ENCODE data around the gene SOCS1. TPM values are rescaled to one million over a fixed set of nuclear protein-coding genes. Genes with fewer than 3 reads are reported as not detected.

SOCS1 gene
- total RNA-seq, 2 donors from 2014 or later = 2.6 to 8.2 TPM

DNA sequence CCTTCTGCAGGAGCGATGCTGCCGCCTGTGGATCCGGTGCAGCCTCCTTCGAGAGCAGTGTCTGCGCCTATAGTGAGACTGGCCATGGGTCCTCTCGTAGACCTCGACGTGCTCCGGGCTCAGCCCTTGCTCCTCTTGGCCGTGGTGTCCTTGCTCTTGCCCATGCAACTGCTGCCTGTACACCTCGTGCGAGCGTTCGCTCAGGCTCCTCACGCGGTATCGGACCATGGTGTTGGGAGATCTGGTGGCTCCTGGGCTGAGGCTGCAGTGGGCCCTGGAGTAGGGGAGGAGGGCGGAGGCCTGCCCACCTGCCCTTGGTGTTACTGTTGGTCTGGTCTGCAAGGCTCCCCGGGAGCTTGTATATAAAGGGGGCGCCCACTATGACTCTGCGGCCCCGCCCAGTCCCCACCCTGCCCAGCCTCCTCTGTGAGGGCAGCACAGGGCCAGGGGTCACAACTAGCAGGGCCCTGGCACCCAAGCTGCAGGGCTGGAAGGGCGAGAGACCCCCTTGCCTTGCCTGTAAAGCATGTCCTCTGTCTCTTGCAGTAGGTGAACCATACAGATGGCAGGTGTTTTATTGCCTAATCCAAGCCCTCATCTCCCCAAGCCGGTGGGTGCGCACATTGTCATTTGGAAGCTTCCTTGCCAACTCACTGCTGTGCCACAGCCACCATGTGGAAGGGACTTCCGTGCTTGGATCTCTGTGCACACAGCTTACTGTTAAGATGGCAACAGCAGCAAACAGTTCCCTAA lies 20.3 kb upstream of the SOCS1 start, which contains the start of gene PRM2:
Gene PRM2 (minus strand): TSS at position 338 of the 753 bp plus-strand sequence. CDS start 110 bp downstream, at position 228.
- 95% methylated on average over 26 of the region's 26 CpGs for WGBS
- Histone ChIP-seq H3K4me1 (replicated peaks) (no peaks in the 10 kb centered on the region), H3K9me3 (no peaks in the 10 kb centered on the region), H3K27me3 (replicated peaks; ENCODE audit: insufficient read depth) (no peaks in the 10 kb centered on the region), H3K27ac (no peak within 1 kb of the TSS), H3K36me3 (no peaks in the 10 kb centered on the region), H3K4me3 (no peak within 1 kb of the TSS)
- intact Hi-C loops (cut with DNase I) = no loop called here
- TF ChIP-seq, protein P1, sequence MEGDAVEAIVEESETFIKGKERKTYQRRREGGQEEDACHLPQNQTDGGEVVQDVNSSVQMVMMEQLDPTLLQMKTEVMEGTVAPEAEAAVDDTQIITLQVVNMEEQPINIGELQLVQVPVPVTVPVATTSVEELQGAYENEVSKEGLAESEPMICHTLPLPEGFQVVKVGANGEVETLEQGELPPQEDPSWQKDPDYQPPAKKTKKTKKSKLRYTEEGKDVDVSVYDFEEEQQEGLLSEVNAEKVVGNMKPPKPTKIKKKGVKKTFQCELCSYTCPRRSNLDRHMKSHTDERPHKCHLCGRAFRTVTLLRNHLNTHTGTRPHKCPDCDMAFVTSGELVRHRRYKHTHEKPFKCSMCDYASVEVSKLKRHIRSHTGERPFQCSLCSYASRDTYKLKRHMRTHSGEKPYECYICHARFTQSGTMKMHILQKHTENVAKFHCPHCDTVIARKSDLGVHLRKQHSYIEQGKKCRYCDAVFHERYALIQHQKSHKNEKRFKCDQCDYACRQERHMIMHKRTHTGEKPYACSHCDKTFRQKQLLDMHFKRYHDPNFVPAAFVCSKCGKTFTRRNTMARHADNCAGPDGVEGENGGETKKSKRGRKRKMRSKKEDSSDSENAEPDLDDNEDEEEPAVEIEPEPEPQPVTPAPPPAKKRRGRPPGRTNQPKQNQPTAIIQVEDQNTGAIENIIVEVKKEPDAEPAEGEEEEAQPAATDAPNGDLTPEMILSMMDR (IDR thresholded peaks at IDR 0.05) = no peak
- TF ChIP-seq POLR2AphosphoS5 (IDR thresholded peaks at IDR 0.05) (no peak), POLR2A (IDR thresholded peaks at IDR 0.05) (no peak)
- DNase-seq (ENCODE audit: low spot score) = no peak

DNA sequence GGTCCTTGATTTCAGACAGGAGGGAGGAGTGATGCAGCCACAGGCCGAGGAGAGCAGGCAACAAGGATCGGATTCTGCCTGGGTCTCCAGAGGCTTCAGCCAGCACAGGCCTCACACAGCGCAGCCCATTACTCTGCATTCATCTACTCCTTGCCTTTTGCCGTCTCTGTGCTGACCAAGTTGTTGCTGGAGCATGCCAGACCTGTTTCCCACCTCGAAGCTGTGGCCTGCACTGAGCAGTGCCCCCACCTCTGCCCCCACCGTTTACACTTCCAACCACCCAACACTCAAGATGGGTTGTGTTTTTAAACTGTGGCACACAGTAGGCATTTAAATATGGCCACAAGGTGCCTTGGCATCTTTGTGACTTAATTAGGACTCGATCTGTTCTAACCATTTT lies 19.0 kb upstream of the SOCS1 start:
- no peaks in the 10 kb centered on the region for H3K4me1 ChIP-seq (replicated peaks)
- intact Hi-C loops (cut with DNase I) = no loop called here
- no peak overlapping the region for H3K4me3 ChIP-seq
- H3K27ac ChIP-seq = no peak overlapping the region
- WGBS = 95% methylated on average over 7 of the region's 7 CpGs
- no peak for TF ChIP-seq POLR2A (IDR thresholded peaks at IDR 0.05)
- TF ChIP-seq POLR2AphosphoS5 (IDR thresholded peaks at IDR 0.05) = no peak
- TF ChIP-seq, protein P1 (IDR thresholded peaks at IDR 0.05) = no peak
- no peak for DNase-seq (ENCODE audit: low spot score)
- H3K27me3 ChIP-seq (replicated peaks; ENCODE audit: insufficient read depth) = no peaks in the 10 kb centered on the region
- no peaks in the 10 kb centered on the region for H3K9me3 ChIP-seq
- H3K36me3 ChIP-seq = no peaks in the 10 kb centered on the region

DNA sequence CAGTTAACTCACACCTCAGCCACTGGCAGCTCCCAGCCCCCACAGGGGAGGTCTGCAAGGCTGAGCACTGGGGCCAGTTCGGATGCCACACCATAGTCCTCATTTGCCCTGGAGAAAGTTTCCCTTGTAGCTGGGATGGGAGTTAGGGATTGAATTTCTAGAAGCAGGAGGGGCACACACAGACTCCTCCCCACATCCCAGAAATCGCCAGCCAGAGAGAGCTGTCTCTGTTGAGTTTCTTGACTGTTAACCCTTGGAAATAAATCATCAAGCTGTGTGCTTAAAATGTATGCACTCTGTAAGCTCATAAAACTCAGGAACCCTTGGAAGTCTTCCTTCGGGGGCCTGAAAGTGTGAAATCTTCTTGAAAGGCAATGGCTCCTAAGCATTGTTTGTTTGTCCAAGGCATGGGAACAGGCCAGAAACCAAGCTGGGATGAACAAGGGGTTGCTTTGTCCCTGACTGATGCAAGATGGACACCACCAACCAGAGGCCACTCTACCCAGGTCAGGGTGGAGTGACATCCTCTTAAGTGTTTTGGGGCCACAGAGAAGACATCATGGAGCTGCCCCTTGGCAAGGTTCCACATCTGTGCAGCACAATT lies 17.8 kb upstream of the SOCS1 start:
- H3K4me1 ChIP-seq (replicated peaks) = no peaks in the 10 kb centered on the region
- H3K4me3 ChIP-seq = no peak overlapping the region
- H3K27me3 ChIP-seq (replicated peaks; ENCODE audit: insufficient read depth) = no peaks in the 10 kb centered on the region
- no peaks in the 10 kb centered on the region for H3K9me3 ChIP-seq
- H3K27ac ChIP-seq = no peak overlapping the region
- intact Hi-C loops (cut with DNase I) = no loop called here
- 26% methylated on average over 3 of the region's 3 CpGs for WGBS
- H3K36me3 ChIP-seq = no peaks in the 10 kb centered on the region
- TF ChIP-seq POLR2A (IDR thresholded peaks at IDR 0.05) (no peak), POLR2AphosphoS5 (IDR thresholded peaks at IDR 0.05) (peak; percentile 18)
- DNase-seq (ENCODE audit: low spot score) = no peak

DNA sequence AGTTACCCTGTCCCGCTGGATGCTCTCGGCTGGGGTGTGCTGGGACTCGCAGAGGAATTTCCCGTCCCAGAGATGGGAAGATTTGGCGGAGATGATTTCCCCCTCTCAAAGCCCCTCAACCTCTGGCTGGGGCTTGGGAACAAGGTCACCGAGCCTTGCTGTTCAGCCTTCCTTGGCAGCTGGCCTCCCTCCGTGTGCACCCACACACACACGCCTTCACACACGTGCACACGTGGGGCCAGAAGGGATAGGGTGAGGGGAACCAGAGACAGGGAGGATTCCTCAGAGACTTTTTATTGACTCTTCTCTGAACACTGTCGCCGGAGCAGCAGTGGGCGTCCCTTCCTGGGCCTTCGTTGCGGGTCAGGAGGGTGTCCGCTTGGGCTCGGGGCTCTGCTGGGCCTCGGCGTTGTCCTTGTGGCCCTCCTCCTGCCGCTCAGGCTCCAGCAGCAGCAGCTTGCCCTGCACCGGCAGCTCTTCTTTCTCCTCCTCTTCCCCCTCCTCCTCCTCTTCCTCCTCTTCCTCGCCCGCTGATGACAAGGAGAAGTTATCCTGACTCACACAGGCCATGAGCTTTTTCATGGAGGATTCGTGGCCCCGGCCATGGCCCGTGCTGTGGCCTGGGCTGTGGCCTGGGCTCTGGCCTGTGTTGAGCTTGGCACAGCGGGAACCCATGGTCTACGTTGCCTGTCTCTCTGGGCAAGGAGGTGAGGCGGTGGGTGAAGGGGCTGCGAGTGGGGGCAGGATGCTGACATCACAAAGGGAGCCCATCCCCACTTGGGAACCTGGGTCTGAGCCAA lies 17.1 kb upstream of the SOCS1 start, which contains the start of gene PRM3:
Gene PRM3 (minus strand): TSS at position 709 of the 800 bp plus-strand sequence. CDS start 34 bp downstream, at position 675.
- Histone ChIP-seq H3K4me3 (no peak within 1 kb of the TSS), H3K36me3 (no peaks in the 10 kb centered on the region), H3K27me3 (replicated peaks; ENCODE audit: insufficient read depth) (no peaks in the 10 kb centered on the region), H3K4me1 (replicated peaks) (no peaks in the 10 kb centered on the region), H3K9me3 (no peaks in the 10 kb centered on the region), H3K27ac (no peak within 1 kb of the TSS)
- WGBS = 68% methylated on average over 30 of the region's 30 CpGs
- DNase-seq (ENCODE audit: low spot score) = no peak
- TF ChIP-seq POLR2A (IDR thresholded peaks at IDR 0.05) = no peak
- TF ChIP-seq, protein P1 (IDR thresholded peaks at IDR 0.05) = no peak
- TF ChIP-seq POLR2AphosphoS5 (IDR thresholded peaks at IDR 0.05) = no peak
- intact Hi-C loops (cut with DNase I) = no loop called here

DNA sequence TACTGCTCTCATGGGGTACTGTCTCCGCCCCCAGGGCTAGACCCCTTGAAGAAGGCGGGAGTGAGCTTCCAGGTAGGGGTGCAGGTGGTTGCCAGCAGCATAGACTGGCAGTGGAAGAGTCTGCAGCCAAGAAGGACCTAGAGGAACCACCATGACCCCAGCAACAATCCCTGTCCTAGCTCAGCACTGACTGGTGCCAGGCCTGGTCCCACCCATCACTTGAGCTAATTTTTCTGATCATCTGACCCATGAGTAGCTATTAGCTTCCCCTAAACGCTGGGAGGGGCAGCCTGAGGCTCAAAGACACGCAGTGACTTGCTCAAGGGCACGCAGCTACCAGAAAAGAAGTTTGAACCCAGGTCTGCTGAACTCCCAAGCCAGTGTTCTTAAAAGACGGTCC lies 16.5 kb upstream of the SOCS1 start:
- intact Hi-C loops (cut with DNase I) = no loop called here
- TF ChIP-seq POLR2A (IDR thresholded peaks at IDR 0.05) (no peak), POLR2AphosphoS5 (IDR thresholded peaks at IDR 0.05) (no peak)
- H3K36me3 ChIP-seq = no peaks in the 10 kb centered on the region
- H3K9me3 ChIP-seq = no peaks in the 10 kb centered on the region
- H3K27ac ChIP-seq = no peak overlapping the region
- WGBS = 76% methylated on average over 6 of the region's 6 CpGs
- H3K4me3 ChIP-seq = no peak overlapping the region
- no peaks in the 10 kb centered on the region for H3K4me1 ChIP-seq (replicated peaks)
- no peak for DNase-seq (ENCODE audit: low spot score)
- no peaks in the 10 kb centered on the region for H3K27me3 ChIP-seq (replicated peaks; ENCODE audit: insufficient read depth)
